ENCODE data around the gene ARFIP2. TPM values are rescaled to one million over a fixed set of nuclear protein-coding genes. Genes with fewer than 3 reads are reported as not detected.

ARFIP2 gene
- total RNA-seq, 1 experiment from 2014 or later, result 65.2 TPM

GRCh38 chr11:6498121-6498520 lies 17.0 kb upstream of the ARFIP2 start:
- Histone ChIP-seq H3K36me3 (ENCODE audit: low read depth, low read length) (no peaks in the 10 kb centered on the region), H3K27me3 (ENCODE audit: low read length) (no peaks in the 10 kb centered on the region), H4K20me1 (ENCODE audit: low read length) (no peaks in the 10 kb centered on the region), H3K4me3 (ENCODE audit: low read length) (no peak overlapping the region), H3K9ac (ENCODE audit: low read length) (no peak overlapping the region), H3K9me2 (replicated peaks; ENCODE audit: low read length) (no peaks in the 10 kb centered on the region), H3K9me3 (ENCODE audit: low read length) (no peaks in the 10 kb centered on the region), H3K27ac (ENCODE audit: low read length) (no peak overlapping the region), H3K4me2 (ENCODE audit: low read length) (no peak overlapping the region), H2AFZ (ENCODE audit: low read length) (no peak overlapping the region), H3K4me1 (ENCODE audit: insufficient read depth, low read length) (no peaks in the 10 kb centered on the region), H3K79me2 (ENCODE audit: low read length) (no peaks in the 10 kb centered on the region), H3F3A (ENCODE audit: low read length, unreplicated experiment) (no peaks in the 10 kb centered on the region)
- intact Hi-C loops (cut with micrococcal nuclease), result no loop called here
- TF ChIP-seq EZH2phosphoT487 (IDR thresholded peaks at IDR 0.05; ENCODE audit: borderline replicate concordance, low read length), result no peak
- no peak for TF ChIP-seq CTCF (conservative IDR thresholded peaks at IDR 0.05; ENCODE audit: low read depth, low read length)
- TF ChIP-seq EZH2 (IDR thresholded peaks at IDR 0.05; ENCODE audit: low read length, unreplicated experiment), result no peak
- no TSS peak for BruUV-seq (replicated peaks)
- CTCF ChIA-PET, result no interaction called here
- POLR2A ChIA-PET (ENCODE audit: unreplicated experiment), result no interaction called here
- DNase-seq (no peak), ATAC-seq (no peak; the same call in 1 of the 2 replicates)

- H3K9me2 ChIP-seq (replicated peaks; ENCODE audit: low read length), result no peaks in the 10 kb centered on the region
- no peaks in the 10 kb centered on the region for H3K4me1 ChIP-seq (ENCODE audit: insufficient read depth, low read length)
- POLR2A ChIA-PET (ENCODE audit: unreplicated experiment), result no interaction called here
- H3K4me2 ChIP-seq (ENCODE audit: low read length), result no peak within 1 kb of the TSS
- H3K27ac ChIP-seq (ENCODE audit: low read length), result no peak within 1 kb of the TSS
- TF ChIP-seq EZH2 (IDR thresholded peaks at IDR 0.05; ENCODE audit: low read length, unreplicated experiment) (no peak), EZH2phosphoT487 (IDR thresholded peaks at IDR 0.05; ENCODE audit: borderline replicate concordance, low read length) (no peak), CTCF (conservative IDR thresholded peaks at IDR 0.05; ENCODE audit: low read depth, low read length) (no peak)
- ATAC-seq (no peak), DNase-seq (no peak)
- no peak within 1 kb of the TSS for H3K9ac ChIP-seq (ENCODE audit: low read length)
- intact Hi-C loops (cut with micrococcal nuclease), result no loop called here
- no peaks in the 10 kb centered on the region for H3F3A ChIP-seq (ENCODE audit: low read length, unreplicated experiment)
- H3K4me3 ChIP-seq (ENCODE audit: low read length), result no peak within 1 kb of the TSS
- no peaks in the 10 kb centered on the region for H4K20me1 ChIP-seq (ENCODE audit: low read length)
- no peaks in the 10 kb centered on the region for H3K36me3 ChIP-seq (ENCODE audit: low read depth, low read length)
- no peak within 1 kb of the TSS for H2AFZ ChIP-seq (ENCODE audit: low read length)
- CTCF ChIA-PET, result no interaction called here
- no peaks in the 10 kb centered on the region for H3K79me2 ChIP-seq (ENCODE audit: low read length)
- no TSS peak for BruUV-seq (replicated peaks)
- H3K9me3 ChIP-seq (ENCODE audit: low read length), result no peaks in the 10 kb centered on the region
- H3K27me3 ChIP-seq (ENCODE audit: low read length), result no peaks in the 10 kb centered on the region
Measured at GRCh38 chr11:6497069-6497839, 16.1 kb upstream of the ARFIP2 start, which contains the start of gene DNHD1. TSS of gene DNHD1 (plus strand) at chr11:6497280. CDS start at chr11:6498216, 936 bp downstream.

GRCh38 chr11:6489306-6489705 lies 8.2 kb upstream of the ARFIP2 start:
- no peak overlapping the region for H3K4me3 ChIP-seq (ENCODE audit: low read length)
- DNase-seq (no peak), ATAC-seq (peak; percentile 91)
- BruUV-seq (replicated peaks), result no TSS peak
- H4K20me1 ChIP-seq (ENCODE audit: low read length), result no peaks in the 10 kb centered on the region
- H3K4me2 ChIP-seq (ENCODE audit: low read length), result no peak overlapping the region
- no peaks in the 10 kb centered on the region for H3K9me3 ChIP-seq (ENCODE audit: low read length)
- ChIA-PET CTCF (interaction anchor here (0.7 kb wide), 1 partner anchor 40 kb away, joined by 3 read pairs; no protein-coding TSS in a partner anchor), POLR2A (ENCODE audit: unreplicated experiment) (no interaction called here)
- H3K27ac ChIP-seq (ENCODE audit: low read length), result no peak overlapping the region
- no peaks in the 10 kb centered on the region for H3F3A ChIP-seq (ENCODE audit: low read length, unreplicated experiment)
- no peaks in the 10 kb centered on the region for H3K4me1 ChIP-seq (ENCODE audit: insufficient read depth, low read length)
- no peak overlapping the region for H3K9ac ChIP-seq (ENCODE audit: low read length)
- TF ChIP-seq EZH2 (IDR thresholded peaks at IDR 0.05; ENCODE audit: low read length, unreplicated experiment) (no peak), CTCF (conservative IDR thresholded peaks at IDR 0.05; ENCODE audit: low read depth, low read length) (no peak), EZH2phosphoT487 (IDR thresholded peaks at IDR 0.05; ENCODE audit: borderline replicate concordance, low read length) (no peak)
- H3K79me2 ChIP-seq (ENCODE audit: low read length), result peaks cover 6% of the 10 kb centered on the region; the same call in 1 of the 2 replicates
- no peak overlapping the region for H2AFZ ChIP-seq (ENCODE audit: low read length)
- no peaks in the 10 kb centered on the region for H3K9me2 ChIP-seq (replicated peaks; ENCODE audit: low read length)
- no peaks in the 10 kb centered on the region for H3K27me3 ChIP-seq (ENCODE audit: low read length)
- intact Hi-C loops (cut with micrococcal nuclease), result loop anchor here (2.0 kb wide), 1 partner anchor 13 kb away; no protein-coding TSS in a partner anchor
- peaks cover 16% of the 10 kb centered on the region for H3K36me3 ChIP-seq (ENCODE audit: low read depth, low read length)
